NCI-H1092 (cell line): ENCODE data around the gene L2HGDH.

Source experiments
- DNase-seq: peaks from one replicate; lab custom pipeline; 2025; lab: John Stamatoyannopoulos, UW

The L2HGDH gene

DNA sequence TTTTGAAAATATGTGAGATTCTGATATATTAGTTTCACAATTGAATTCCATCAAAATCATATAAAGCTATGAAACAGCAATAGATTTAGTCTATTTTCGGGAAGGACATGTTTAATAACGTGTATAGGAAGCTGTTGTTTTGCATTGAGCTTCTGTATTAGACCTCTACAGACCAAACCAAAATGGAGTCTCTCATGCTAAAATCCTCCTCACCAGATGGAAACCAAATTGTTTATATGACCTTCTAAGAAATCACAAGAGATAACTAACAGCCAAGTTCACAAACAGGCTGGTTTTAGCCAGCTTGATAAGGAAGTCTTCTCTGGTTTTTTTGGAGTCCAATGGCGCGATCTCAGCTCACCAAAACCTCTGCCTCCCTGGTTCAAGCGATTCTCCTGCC is 23.9 kb downstream of the L2HGDH start:
- no peak for DNase-seq

DNA sequence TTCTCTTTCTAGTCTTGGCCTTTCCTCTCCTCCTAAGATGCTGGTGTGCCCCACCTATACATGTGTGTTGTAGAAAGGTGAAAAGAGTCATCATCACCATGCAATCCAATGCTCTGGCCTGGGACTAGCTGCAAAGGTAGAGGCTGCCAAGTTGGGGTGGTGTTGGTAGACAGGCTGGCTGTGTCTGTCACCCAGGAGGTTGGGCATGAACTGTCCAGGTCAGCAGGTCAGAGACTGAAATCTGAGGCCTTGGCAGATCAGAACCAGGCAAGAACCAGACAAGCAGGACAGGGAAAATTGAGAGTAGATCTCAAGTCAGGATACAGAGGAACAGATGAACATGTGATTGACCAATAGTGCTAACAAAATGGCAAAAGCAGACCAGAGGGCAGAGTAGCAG is 26.2 kb downstream of the L2HGDH start:
- DNase-seq, result no peak

DNA sequence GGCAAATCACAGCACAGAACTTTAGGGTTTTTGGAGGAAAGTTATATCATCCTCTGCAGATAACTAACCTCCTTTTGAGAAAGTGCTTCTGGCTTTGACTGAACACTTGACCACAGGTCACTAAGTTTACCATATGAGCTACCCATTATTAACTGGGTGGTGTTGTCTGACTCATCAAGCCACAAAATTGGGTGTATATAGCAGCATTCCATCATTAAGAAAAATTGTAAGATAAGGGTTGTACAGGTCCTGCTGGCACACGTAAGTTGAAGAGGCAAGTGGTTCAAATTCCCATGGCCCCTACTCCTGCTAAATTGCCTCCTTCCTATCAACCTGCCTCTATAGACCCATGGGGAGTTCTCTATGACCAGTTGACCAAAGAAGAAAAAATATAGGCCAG is 39.5 kb downstream of the L2HGDH start:
- no peak for DNase-seq

DNA sequence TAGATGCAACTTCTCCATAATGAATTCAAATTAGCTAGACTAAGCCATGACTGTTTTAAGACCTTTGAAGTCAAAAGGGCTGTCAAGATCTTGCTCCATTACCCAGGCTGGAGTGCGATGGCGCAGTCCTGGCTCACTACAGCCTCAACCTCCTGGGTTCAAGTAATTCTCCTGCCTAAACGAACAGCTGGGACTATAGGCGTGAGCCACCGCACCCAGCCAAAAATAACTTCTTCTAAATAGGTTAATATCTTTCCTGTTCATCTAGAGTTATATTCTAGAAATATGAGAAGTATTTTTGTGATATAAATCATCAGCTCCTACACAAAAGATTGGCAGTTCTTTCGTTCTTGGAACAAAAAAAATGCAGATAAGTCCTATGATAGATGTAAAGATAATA is 41.1 kb downstream of the L2HGDH start:
- DNase-seq, result no peak

DNA sequence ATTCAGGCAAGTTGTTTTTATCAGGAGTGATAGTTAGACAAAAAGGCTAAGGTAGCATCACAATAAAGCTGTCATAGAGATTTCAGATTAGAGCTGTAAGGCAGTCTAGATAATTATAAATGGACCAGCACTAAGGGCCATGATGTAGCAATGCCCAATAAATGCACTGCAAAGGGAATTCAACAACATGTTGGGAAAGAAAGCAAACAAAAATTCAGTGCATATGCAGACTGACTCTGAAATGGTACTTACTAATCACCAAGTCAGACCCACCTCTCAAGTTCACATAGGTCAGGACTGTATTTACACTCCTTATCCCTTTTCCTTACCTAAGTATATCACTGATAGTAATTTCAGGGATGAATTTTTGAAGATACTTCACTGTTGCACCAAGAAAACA is 47.0 kb downstream of the L2HGDH start:
- no peak for DNase-seq

DNA sequence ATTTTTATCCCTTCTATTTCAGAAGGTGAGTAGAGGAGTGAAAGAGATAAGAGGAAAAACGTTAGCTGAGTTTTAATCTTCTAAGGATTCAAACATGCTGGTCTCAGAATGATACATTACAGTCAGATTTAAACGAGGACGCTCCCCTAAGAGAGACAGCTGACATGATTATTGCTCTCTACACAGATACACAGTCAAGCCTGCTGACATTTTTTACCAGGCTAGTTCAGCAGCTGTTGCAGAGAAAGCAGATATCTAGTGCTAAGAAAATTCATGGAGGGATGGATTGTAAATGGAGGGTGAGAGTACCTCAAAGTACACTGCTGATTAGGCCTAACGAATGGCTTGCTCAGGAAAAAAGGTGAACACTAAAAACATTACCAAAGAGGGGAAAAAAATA is 48.7 kb downstream of the L2HGDH start:
- no peak for DNase-seq

DNA sequence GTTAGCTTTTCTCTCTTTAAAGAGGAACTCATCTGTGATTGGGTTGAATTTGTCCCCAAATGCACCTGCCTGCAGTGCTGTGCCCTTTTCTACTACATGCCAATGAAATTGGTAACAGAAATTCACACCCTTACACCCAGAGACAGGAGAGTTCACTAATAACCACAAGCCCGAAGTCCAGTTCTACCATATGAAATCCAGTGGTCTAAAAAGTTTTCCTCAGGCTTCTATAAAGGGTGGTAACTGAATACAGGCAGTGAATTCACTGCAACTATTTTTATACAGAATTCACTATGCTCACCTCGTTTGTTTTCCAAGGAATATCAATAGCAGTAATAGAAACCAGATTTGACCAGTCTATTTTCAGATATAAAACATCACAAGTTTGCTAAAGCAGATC is 49.2 kb downstream of the L2HGDH start:
- no peak for DNase-seq

DNA sequence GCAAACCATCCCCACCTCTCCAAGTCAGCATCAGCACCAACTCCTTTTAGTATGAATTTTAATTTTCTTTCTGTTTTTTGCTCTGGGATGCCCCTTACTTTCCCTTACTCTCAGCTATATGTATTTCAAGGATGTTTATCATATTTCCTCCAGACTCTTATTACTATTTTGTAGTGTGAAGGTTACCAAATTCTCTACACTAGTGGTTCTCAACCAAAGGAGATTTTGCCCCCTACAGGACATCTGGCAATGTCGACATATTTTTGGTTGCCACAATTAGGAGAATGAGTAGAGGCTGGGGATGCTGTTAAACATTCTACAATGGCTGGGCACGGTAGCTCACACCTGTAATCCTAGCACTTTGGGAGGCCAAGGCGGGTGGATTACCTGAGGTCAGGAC is 51.5 kb downstream of the L2HGDH start:
- no peak for DNase-seq

DNA sequence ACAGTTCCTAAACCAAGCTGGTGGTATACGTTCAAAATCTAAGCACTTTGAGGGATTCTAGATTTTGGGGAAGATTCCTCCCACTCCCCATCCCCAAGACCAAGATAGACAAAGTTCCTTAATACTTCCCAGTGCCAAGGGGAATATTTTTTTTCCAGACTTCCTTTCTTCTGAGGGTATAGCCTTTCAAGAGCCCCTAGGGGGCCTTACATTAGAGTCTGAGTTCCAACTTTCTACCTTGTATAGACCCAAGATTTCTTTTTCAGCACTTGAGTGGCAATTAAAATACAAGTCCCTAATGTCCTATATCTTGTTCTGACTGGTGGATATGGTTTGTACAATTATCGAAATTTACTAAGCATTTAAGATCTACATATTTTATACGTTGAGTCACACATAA is 52.0 kb downstream of the L2HGDH start:
- no peak for DNase-seq

DNA sequence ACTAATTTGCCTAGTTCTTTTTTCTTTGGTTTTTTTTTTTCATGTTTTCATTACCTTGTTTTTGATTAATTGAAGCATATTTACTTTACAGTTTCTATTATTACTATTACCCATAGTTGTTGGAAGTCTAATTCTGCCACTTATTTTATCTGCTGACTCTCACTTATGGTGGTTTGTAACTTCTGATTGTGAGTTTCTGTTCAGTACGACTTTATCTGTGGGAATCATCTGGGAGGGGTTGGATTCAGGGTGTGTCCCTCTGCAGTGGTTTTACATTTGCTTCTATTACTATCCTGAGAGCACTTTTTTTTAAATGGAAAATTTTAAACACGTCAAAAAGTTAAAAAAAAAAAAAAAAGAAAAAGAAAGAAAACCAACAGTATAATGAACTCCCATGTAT is 54.3 kb downstream of the L2HGDH start:
- no peak for DNase-seq

DNA sequence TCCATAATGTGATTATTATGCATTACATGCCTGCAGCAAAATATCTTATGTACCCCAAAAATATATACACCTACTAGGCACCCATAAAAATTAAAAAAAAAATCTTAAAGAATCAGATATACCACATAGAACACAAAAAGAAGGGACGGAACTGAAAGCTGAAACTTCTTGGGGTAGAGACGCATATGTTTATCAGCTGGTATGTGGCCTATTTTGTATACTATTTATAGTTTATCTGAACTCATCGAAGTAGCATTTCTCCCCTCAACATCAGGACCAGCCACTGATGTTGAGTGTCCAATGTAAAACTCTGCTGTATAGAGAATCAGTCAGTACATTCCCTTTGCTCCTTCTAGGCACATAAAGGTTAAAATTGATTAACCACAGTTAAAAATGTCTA is 57.8 kb downstream of the L2HGDH start:
- no peak for DNase-seq

DNA sequence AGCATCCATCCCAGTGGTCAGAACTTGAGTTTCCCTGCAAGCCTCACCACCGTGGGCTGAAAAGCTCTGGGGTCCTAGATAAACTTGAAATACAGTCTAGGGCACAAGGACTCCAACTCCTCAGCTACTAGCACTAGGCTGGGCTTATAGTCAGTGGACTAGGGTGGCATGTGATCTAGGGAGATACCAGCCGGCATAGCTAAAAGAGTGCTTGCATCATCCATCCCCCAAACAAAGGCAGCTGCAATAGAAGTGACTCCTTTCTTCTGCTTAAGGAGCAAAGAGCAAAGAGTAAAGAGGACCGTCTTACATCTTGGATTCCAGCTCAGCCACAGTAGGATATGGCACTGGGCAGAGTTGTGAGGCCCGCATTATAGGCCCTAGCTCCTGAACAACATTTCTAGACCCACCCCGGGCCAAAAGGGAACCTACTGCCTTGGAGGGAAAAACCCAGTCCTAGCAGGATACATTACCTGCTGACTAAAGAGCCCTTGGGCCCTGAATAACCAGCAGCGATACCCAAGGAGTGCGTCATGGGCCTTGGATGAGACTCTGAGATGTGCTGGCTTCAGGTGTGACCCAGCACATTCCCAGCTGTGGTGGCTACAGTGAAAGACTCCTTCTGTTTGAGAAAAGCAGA is 62.8 kb downstream of the L2HGDH start:
- no peak for DNase-seq

DNA sequence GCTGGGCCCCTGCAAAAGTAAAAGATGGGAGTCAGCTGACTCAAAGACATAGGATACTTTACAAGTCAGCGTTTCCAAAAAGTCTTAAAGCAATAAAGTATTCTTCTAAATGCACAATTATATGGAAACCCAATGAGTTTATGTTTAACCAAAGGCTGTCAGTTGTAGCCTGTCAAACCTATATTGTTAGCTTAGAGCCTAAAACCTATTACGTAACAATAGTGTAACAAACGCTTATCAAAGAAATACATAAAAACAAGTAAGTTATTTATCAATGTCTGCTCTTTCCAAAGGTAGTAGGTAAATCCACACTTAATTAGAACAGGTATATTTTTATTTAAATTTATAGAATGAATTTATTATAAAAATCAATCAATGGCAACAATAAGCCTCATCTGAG is 64.8 kb downstream of the L2HGDH start:
- no peak for DNase-seq

DNA sequence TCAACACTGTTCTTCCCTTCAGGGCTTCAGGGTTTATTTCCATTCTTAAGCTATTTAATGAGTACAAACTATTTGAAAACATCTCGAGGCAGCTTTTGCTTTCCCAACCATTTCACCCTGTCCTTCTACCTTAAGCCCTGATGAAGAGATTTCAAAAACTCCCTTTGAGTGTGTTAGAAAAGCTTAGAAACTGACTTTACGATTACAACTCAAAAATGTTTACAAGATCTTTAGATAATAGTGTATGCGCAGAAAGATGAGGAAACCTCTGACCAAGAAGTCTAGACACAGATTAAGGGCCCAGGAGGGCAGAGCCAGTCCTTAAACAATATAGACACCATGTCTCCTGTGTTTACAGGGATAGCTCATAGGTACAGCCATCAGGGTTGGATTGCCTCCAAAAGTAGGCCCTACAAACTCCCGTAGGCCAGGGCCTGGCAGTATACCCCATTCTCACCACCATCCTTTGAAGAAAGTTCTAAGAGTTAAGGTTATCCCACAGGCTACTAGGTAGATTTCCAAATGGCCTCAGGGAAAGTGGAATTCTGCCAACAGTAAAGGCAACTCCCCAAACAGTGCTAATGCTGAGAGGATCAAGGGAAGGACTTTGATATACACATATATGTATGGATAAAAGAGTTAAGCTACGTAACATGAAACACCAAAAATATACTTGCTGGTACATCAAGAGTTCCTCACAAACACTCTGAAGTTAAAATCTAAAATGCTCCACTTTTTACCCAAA is 69.3 kb downstream of the L2HGDH start:
- DNase-seq, result no peak

DNA sequence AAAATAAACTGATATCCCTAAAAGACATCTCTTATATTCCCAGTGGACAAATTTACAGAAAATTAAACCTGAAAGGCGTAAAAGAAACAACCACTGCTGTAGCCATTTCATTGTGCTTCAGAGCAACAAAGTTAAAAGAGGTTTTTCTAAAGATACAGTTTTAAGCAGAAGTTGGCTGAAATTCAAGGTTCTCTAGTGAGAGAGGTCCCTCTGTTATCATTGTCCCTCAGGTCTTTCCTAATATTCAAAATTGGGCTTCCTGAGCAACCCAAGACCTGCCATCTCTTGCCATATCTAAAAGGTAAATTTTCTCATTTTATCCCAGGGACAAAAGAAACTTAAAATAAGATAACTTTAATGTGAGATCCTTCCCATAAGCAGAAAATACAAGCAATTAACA is 69.9 kb downstream of the L2HGDH start:
- DNase-seq, result no peak

DNA sequence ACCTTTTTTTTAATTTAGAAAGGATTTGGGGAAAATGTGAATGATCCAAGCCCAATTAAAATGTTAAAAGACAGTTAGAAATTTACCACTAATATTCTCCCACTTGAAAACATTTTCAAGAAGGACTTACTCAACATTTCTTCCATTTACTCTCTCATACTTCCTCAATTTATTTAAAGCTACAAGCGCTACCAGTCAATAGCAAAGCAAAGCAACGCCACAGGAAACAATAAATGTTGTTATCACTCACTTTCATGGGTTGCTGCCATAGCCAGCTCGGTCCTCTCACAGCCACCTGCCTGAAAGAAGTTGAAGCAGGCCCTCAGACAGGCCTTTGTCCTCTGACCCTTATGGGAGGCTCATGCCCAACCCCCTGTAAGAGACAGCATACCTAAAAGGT is 74.6 kb downstream of the L2HGDH start:
- DNase-seq, result no peak

DNA sequence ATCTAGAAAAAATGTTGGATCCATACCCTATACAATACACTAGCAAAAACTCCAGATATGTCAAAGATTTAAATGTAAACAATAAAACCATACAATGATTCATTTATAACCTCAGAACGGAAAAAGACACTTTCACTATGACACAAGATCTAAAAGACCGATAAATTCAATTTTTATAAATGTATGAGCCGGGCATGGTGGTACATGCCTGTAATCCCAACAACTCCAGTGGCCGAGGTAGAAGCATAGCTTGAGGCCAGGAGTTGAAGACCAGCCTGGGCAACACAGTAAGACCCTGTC is 78.1 kb downstream of the L2HGDH start:
- DNase-seq, result no peak

DNA sequence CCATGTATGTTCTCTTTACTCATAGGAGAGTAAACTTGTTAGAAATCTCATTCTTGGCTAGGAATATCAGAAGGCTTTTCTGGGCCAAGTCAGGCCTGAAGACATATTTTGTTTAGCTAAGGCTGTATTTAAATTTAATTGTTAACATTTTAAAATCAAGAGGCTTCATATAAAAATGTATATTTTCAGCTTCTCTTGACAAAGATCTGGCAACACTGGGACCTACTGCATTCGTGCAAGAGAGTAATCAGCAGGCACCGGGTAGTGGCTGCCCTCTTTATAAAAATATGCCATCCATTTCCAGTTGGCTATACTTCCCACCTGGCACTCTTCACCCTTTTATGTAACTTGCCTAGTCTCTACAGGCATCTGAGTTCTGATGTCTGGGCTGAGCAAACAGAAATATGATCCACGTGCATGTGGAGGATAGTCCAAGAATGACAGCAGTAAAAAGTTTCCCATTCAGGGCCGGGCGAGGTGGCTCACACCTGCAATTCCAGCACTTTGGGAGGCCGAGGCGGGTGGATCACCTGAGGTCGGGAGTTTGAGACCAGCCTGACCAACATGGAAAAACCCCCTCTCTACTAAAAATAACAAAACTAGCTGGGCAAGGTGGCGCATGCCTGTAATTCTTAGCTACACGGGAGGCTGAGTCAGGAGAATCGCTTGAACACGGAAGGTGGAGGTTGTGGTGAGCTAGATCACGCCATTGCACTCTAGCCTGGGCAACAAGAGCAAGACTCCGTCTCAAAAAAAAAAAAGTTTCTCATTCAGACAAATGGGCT is 78.7 kb downstream of the L2HGDH start:
- DNase-seq, result no peak

DNA sequence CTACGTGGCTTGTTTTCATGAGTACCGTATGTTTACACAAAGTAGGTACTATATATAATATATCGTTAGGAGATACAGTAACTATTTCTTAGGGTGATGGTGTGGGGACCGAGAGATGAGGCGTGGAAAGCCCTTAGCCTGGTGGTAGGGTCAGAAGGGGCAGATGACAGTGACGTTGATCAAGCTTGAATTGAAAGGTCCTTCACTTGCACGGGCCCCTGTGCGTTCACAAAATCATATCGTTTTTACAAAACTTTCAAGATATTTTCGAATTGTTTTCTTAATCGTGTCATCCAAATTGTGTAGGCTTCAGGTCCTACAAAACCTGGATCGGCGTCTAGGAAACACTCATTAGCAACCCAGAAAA is 79.8 kb downstream of the L2HGDH start:
- DNase-seq, result no peak

DNA sequence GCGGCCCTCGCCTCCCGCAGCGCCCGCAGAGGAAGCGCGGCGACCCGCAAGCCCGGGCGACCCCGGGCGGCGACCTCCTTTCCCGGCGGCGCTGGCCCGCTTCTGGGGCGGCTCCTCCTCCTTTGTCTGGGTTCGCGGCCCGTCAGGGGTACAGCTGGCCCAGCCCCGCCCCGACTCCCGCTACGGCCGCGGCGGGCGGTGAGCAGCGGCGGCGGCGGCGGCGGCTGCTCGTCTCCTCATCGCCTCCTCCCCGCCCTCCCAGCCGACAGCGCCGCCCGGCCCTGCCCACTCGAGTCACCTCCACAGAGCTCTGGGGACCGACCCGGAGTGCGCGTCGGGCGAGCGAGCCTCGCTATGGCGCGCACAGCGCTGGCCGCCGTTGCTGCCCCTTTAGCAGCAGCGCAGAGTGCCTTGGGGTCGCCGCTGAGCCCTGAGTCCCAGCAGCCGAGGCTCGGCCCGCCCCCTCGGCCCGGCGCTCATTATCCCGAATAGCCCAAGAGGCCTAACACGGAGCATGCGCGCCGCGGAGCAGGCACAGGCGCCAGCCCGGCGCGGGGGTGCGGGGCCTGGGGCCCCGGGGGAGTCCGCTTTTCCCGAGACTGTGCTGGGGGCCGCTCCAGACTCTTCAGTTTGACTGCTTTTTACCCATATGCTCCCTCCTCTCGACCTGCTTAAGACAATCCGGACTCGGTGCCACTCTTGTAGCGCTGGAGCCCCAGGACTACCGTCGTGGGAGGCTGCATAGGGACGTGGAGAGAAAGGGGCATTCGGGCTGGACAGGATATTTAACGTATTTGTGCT is 80.4 kb downstream of the L2HGDH start, which contains the start of gene SOS2:
Gene SOS2, minus strand, starts transcription at position 104 of the 801 bp plus-strand sequence. CDS start 295 bp downstream, outside the sequence.
- DNase-seq, result peak; percentile 86

DNA sequence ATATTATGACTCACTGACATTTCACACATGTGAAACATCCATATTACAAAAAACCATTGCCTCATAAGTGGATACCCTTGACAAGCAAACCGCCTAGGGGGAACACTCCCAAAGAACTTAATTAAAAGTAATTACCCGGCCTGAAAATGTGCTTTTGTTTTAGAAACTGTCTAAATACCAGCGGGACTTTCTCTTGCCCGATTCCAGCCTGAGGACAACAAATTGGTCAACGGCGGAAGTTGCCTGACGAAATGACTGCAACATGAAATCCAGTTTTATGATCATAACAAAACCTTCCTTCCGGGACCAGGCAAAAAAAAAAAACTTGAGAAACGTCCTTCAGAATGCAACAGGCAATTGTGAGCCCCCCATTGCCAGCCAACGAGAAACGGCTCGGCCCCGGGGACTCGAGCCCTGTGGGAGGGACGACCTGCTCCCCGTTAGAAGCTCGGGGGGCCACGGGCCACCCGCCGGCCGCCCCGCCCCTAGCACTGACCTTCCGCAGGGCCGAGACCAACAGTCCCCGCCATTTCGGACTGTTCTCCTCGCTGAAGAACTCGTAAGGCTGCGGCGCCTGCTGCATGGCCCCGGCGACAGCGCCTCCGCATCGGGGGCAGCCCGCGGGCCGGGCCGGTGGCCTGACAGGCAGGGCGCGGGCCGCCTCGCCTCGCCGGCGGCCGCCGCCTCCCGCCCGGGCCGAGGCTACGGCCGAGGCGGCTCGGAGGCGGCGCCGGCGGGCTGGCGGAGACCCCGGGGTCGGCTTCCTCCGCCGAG is 81.1 kb downstream of the L2HGDH start:
- peak; percentile 8 for DNase-seq

DNA sequence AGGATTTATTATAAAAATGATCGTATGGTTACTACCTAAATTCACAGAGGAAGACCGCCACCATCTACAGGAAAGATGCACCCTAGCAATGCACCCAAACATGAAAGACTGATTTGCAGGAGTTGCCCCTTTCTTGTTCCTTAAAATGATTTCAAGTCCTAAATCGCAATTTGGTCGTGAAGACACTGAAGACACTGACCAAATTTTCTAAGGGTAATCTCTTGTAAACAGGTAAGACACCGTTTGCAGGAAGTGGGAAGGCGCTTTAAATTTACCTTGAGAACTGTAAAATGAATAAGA is 81.7 kb downstream of the L2HGDH start:
- no peak for DNase-seq
